ENCODE data around the gene SAMM50.

SAMM50 gene

DNA sequence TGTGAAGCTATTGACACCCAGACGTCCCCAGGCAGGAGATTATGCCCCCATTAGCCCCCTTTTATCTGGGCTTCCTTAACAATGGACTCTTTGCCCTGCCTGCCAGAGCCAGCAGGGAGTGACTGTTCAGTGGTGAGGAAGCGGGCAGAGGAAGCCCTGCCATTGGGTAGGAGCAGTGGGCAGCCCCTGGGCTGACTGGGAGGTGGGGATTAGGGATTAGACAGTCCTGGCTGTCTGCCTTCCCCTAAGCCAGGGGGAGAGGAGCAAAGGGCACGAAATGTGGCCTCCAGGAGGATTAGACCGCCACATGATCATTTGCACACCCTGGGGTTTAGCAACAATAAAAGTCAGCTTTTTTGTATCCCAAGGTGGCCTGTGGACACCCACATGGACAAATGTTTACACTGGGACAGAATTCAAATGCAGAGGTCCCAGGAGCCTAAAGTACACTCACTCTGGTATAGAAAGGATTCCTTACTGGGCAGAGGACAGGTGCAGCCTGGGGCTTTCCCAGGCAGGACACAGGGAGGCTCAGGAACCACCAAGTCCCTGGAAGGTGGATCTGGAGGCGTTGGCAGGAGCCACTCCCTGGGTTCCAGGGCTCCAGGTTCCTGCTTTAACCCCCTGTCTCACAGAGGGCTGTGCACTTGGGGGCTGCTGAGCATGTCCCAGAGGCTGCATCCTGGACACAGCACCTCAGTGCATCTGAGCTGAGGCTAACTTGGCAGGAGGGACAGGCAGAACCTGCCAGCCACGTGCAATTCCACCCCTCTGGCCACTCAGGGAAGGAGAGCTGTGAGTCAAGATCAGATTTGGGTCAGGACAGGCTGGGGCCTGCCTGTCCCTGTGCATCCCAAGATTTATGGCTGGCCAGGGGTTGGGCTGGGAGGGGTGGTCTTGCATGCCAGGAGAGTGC lies 29.6 kb upstream of the SAMM50 start:
- Histone ChIP-seq H3K9me3 (ENCODE audit: insufficient read depth, low read length) (no peaks in the 10 kb centered on the region), H4K20me1 (ENCODE audit: low read depth, low read length) (no peaks in the 10 kb centered on the region), H3K9ac (ENCODE audit: low read length) (no peak overlapping the region), H3K4me3 (ENCODE audit: insufficient read depth, low read length, poor library complexity, severe bottlenecking) (no peak overlapping the region), H3K4me2 (ENCODE audit: low read depth, low read length, poor library complexity, severe bottlenecking) (no peak overlapping the region), H3K27me3 (ENCODE audit: low read length) (no peaks in the 10 kb centered on the region), H3F3A (ENCODE audit: insufficient read depth) (no peaks in the 10 kb centered on the region), H3K36me3 (ENCODE audit: low read length) (no peaks in the 10 kb centered on the region), H3K27ac (ENCODE audit: low read depth, low read length) (no peak overlapping the region), H3K9me2 (replicated peaks; ENCODE audit: insufficient read depth, low read length) (no peaks in the 10 kb centered on the region), H2AFZ (ENCODE audit: low read depth, low read length, severe bottlenecking) (no peak overlapping the region), H3K79me2 (ENCODE audit: insufficient read depth, low read length) (no peaks in the 10 kb centered on the region)
- no peak for TF ChIP-seq EZH2phosphoT487 (conservative IDR thresholded peaks at IDR 0.05; ENCODE audit: low read length)
- TF ChIP-seq, protein P1, sequence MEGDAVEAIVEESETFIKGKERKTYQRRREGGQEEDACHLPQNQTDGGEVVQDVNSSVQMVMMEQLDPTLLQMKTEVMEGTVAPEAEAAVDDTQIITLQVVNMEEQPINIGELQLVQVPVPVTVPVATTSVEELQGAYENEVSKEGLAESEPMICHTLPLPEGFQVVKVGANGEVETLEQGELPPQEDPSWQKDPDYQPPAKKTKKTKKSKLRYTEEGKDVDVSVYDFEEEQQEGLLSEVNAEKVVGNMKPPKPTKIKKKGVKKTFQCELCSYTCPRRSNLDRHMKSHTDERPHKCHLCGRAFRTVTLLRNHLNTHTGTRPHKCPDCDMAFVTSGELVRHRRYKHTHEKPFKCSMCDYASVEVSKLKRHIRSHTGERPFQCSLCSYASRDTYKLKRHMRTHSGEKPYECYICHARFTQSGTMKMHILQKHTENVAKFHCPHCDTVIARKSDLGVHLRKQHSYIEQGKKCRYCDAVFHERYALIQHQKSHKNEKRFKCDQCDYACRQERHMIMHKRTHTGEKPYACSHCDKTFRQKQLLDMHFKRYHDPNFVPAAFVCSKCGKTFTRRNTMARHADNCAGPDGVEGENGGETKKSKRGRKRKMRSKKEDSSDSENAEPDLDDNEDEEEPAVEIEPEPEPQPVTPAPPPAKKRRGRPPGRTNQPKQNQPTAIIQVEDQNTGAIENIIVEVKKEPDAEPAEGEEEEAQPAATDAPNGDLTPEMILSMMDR (IDR thresholded peaks at IDR 0.05; ENCODE audit: insufficient read depth, low read length, poor library complexity, severe bottlenecking): no peak

DNA sequence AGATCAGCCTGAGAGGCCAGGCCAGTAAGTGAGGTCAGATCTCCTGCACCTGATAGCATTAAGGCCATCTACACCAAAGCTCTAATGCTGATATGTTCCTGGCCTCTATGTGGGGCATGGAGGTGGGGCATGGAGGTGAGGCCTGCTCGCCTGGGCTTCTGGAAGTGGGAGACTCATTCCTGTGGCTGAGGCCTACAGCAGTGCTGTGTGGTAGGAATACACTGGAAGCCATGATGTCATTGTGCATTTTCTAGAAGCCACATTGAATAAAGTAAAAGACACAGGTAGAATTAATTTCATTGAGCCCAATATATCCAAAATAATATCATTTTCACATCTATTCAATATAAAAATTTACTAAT lies 28.9 kb upstream of the SAMM50 start:
- no peaks in the 10 kb centered on the region for H3K27me3 ChIP-seq (ENCODE audit: low read length)
- H3F3A ChIP-seq (ENCODE audit: insufficient read depth): no peaks in the 10 kb centered on the region
- no peak overlapping the region for H3K4me3 ChIP-seq (ENCODE audit: insufficient read depth, low read length, poor library complexity, severe bottlenecking)
- no peaks in the 10 kb centered on the region for H3K36me3 ChIP-seq (ENCODE audit: low read length)
- no peaks in the 10 kb centered on the region for H3K9me2 ChIP-seq (replicated peaks; ENCODE audit: insufficient read depth, low read length)
- no peak overlapping the region for H3K4me2 ChIP-seq (ENCODE audit: low read depth, low read length, poor library complexity, severe bottlenecking)
- H3K79me2 ChIP-seq (ENCODE audit: insufficient read depth, low read length): no peaks in the 10 kb centered on the region
- no peaks in the 10 kb centered on the region for H3K9me3 ChIP-seq (ENCODE audit: insufficient read depth, low read length)
- H3K9ac ChIP-seq (ENCODE audit: low read length): no peak overlapping the region
- H4K20me1 ChIP-seq (ENCODE audit: low read depth, low read length): no peaks in the 10 kb centered on the region
- H2AFZ ChIP-seq (ENCODE audit: low read depth, low read length, severe bottlenecking): no peak overlapping the region
- TF ChIP-seq, protein P1 (IDR thresholded peaks at IDR 0.05; ENCODE audit: insufficient read depth, low read length, poor library complexity, severe bottlenecking): no peak
- no peak for TF ChIP-seq EZH2phosphoT487 (conservative IDR thresholded peaks at IDR 0.05; ENCODE audit: low read length)
- H3K27ac ChIP-seq (ENCODE audit: low read depth, low read length): no peak overlapping the region

DNA sequence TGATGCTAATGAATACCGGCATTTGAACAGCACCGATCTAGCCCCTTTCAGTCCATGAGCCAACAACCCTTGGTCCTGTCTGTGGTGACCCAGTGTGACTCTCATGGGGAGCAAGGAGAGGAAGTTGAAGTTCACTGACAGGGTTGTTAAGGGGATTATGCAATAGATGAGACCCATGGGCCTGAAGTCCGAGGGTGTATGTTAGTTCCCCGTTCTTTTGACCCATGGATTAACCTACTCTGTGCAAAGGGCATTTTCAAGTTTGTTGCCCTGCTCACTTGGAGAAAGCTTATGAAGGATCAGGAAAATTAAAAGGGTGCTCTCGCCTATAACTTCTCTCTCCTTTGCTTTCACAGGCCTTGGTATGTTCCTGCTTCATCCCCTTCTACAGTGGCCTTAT lies 26.8 kb upstream of the SAMM50 start:
- no peaks in the 10 kb centered on the region for H3K27me3 ChIP-seq (ENCODE audit: low read length)
- no peaks in the 10 kb centered on the region for H3K9me3 ChIP-seq (ENCODE audit: insufficient read depth, low read length)
- no peaks in the 10 kb centered on the region for H3K9me2 ChIP-seq (replicated peaks; ENCODE audit: insufficient read depth, low read length)
- no peak overlapping the region for H3K4me2 ChIP-seq (ENCODE audit: low read depth, low read length, poor library complexity, severe bottlenecking)
- H3K79me2 ChIP-seq (ENCODE audit: insufficient read depth, low read length): no peaks in the 10 kb centered on the region
- no peaks in the 10 kb centered on the region for H3K36me3 ChIP-seq (ENCODE audit: low read length)
- H3K9ac ChIP-seq (ENCODE audit: low read length): no peak overlapping the region
- H3F3A ChIP-seq (ENCODE audit: insufficient read depth): no peaks in the 10 kb centered on the region
- TF ChIP-seq, protein P1 (IDR thresholded peaks at IDR 0.05; ENCODE audit: insufficient read depth, low read length, poor library complexity, severe bottlenecking): no peak
- no peak for TF ChIP-seq EZH2phosphoT487 (conservative IDR thresholded peaks at IDR 0.05; ENCODE audit: low read length)
- H2AFZ ChIP-seq (ENCODE audit: low read depth, low read length, severe bottlenecking): no peak overlapping the region
- H3K4me3 ChIP-seq (ENCODE audit: insufficient read depth, low read length, poor library complexity, severe bottlenecking): no peak overlapping the region
- H3K27ac ChIP-seq (ENCODE audit: low read depth, low read length): no peak overlapping the region
- H4K20me1 ChIP-seq (ENCODE audit: low read depth, low read length): no peaks in the 10 kb centered on the region

All from SU-DHL-6 (cell line).